AG10803 (cell line): ENCODE data around the gene UPK2.
"Not testable (repeated sequence)": the region's sequence is repeated elsewhere in the genome, so short reads cannot be mapped to it uniquely, and the experiment has no call there.

ENCODE experiments used
- DNase-seq: peaks from one replicate; pipeline ENCODE4 v3.0.0; 2010; ENCODE audit warnings: low read depth
- H3K4me3 ChIP-seq: 2 replicates; pipeline ENCODE4 v1.5.1; 2011; ENCODE audit warnings: mild to moderate bottlenecking, low read length, control low read depth
- TF ChIP-seq, protein P1 (sequence below): conservative IDR thresholded peaks from 2 replicates; pipeline ENCODE4 v1.5.1; 2011; ENCODE audit warnings: mild to moderate bottlenecking, low read length, control low read depth, inconsistent platforms

UPK2 gene

DNA sequence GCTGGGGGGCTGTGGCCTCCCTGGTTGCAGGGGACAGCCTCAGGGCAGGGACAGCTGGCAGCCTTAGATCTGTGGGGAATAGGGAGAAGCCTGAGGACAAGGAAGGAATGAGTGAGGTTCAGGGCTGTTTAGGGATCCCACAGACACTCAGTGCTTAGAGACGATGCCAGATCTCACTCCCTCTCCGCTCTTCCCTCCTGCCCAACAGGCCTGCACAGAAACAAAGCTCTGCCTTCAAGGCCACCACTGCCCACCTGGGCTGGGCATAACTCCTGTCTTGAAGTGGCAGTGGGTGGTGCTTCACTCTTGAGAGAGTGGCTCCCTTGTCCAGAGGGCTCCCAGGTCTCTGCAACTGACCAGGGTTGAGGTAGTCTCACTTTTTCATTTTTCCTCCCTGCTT lies 28.7 kb downstream of the UPK2 start:
- TF ChIP-seq, protein P1, sequence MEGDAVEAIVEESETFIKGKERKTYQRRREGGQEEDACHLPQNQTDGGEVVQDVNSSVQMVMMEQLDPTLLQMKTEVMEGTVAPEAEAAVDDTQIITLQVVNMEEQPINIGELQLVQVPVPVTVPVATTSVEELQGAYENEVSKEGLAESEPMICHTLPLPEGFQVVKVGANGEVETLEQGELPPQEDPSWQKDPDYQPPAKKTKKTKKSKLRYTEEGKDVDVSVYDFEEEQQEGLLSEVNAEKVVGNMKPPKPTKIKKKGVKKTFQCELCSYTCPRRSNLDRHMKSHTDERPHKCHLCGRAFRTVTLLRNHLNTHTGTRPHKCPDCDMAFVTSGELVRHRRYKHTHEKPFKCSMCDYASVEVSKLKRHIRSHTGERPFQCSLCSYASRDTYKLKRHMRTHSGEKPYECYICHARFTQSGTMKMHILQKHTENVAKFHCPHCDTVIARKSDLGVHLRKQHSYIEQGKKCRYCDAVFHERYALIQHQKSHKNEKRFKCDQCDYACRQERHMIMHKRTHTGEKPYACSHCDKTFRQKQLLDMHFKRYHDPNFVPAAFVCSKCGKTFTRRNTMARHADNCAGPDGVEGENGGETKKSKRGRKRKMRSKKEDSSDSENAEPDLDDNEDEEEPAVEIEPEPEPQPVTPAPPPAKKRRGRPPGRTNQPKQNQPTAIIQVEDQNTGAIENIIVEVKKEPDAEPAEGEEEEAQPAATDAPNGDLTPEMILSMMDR, result no peak
- no peak overlapping the region for H3K4me3 ChIP-seq
- no peak for DNase-seq

DNA sequence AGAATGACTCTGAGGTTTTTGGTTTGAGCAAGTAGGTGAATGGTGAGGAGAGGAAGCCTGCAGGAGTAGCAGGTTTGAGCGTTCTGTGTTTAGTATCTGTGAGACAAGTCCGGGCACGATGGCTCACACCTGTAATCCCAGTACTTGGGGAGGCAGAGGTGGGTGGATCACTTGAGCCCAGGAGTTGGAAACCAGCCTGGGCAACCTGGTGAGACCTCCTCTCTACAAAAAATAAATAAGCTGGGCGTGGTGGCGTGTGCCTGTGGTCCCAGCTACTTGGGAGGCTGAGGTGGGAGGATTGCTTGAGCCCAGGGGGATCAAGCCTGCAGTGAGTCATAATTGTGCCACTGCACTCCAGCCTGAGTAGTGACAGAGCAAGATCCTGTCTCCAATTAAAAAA lies 32.2 kb downstream of the UPK2 start:
- no peak for DNase-seq
- TF ChIP-seq, protein P1, result no peak
- H3K4me3 ChIP-seq, result no peak overlapping the region

DNA sequence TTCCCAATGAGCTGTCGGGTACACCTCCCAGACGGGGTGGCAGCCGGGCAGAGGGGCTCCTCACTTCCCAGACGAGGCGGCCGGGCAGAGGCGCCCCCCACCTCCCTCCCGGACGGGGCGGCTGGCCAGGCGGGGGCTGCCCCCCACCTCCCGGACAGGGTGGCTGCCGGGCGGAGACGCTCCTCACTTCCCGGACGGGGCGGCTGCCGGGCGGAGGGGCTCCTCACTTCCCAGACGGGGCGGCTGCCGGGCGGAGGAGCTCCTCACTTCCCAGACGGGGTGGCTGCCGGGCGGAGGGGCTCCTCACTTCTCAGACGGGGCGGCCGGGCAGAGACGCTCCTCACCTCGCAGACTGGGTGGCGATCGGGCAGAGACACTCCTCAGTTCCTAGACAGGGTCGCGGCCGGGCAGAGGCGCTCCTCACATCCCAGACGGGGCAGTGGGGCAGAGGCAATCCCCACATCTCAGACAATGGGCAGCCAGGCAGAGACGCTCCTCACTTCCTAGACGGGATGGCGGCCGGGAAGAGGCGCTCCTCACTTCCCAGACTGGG lies 35.5 kb downstream of the UPK2 start:
- not testable (repeated sequence) for DNase-seq

DNA sequence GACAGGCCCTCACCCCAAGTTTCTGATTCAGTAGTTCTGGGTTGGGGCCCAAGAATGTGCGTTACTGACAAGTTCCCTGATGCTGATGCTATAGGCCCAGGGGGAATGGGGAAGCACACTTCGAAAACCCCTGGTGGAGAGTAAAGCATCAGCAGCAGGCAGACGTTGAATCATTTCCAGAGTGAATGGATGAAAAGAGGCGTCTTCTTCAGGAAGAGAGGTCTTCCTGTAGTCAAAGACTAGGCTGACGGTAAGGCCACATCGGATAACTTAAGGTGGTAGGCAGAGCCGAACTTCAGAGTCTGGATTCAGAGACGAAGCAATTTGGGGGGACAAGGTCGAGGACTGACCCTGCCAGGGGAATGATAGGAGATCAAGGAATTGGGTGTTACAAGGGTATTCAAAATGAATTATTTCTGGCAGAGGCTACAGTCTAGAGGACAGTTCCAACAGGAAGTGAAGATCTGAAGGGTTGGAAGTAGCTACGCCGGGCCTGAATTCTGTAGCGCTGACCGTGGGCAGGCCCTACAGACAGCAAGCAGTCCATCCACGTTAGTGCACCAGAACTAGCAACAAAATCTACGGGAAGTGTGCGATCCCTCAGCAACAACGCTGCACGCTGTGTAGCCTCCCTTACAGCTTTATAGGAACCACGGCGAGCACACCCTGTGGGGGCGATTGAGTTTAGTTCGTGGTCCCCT lies 41.0 kb downstream of the UPK2 start:
- H3K4me3 ChIP-seq, result peak overlapping the region; percentile 68
- DNase-seq, result peak; percentile 25
- TF ChIP-seq, protein P1, result peak; percentile 42; the same call in 1 of the 2 replicates

More for the DNA sequence above, 35.5 kb downstream of the UPK2 start:
- not testable (repeated sequence) for H3K4me3 ChIP-seq

DNA sequence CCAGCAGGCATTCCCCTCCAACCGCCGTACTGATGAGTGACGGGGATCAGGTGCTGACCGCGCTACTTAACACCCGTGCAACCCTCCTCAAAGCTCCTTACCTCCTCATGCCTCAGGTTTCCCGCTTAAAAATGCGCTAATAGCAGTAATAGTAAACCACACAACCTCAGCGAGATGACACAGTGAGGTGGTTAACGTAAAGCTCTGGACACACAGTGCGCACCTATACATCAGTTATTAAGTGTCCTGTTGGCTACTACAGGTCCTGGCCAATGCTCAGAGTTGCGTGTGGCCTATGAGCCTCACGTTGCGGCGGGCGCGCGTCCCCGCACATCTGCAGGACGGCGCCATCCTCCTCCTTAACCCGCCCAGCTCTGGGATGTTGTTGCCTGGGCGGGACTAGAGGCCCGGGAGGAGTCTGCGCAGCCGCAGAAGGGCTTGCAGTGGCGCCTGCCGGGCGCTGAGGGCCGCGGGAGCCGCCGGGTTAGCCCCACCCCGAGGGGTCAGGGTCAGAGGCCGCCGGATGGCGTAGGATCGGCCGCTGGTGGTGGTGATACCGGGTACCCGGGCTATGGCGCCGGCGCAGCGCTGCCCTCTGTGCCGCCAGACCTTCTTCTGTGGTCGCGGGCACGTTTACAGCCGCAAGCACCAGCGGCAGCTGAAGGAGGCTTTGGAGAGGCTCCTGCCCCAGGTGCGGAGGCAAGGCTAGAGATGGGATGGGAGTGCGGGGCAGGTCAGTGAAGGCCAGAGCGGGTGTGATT lies 41.7 kb downstream of the UPK2 start, which contains the start of gene CENATAC:
Gene CENATAC (plus strand): TSS at position 512 of the 761 bp plus-strand sequence. CDS start 60 bp downstream, at position 572.
- TF ChIP-seq, protein P1, result no peak

DNA sequence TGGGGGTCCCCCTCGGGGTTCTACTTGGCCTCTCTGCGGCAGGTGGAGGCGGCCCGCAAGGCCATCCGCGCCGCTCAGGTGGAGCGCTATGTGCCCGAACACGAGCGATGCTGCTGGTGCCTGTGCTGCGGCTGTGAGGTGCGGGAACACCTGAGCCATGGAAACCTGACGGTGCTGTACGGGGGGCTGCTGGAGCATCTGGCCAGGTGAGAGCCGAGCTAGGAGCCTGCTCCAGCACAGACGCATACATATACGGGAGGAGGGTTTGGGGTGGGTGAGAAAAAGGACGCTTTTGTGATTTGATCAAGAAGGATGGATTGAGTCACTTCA lies 42.3 kb downstream of the UPK2 start:
- DNase-seq, result no peak
- TF ChIP-seq, protein P1, result no peak

More for the DNA sequence above, 41.7 kb downstream of the UPK2 start, which contains the start of gene CENATAC:
- H3K4me3 ChIP-seq, result peak within 1 kb of the TSS; percentile 68
- DNase-seq, result peak; percentile 81

DNA sequence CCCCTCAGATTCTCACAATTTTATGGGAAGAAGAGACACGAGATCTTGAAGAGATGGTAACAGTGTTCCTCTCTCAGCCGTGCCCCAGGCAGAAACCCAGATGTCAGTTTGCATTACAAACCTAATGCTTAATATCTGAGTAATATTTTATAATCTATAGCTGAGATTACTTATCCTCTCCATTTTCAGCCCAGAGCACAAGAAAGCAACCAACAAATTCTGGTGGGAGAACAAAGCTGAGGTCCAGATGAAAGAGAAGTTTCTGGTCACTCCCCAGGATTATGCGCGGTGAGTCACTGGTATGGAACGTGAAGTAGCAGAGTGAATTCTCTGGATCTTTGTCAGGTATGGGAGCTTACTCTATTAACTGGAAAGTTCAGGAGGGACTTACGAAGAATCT lies 42.7 kb downstream of the UPK2 start:
- TF ChIP-seq, protein P1, result no peak
- DNase-seq, result peak; percentile 63
- peak overlapping the region; percentile 68 for H3K4me3 ChIP-seq

More for the DNA sequence above, 42.3 kb downstream of the UPK2 start:
- H3K4me3 ChIP-seq, result peak overlapping the region; percentile 68
